ENCODE measurements around the gene ENTHD1.

ENTHD1 gene

DNA sequence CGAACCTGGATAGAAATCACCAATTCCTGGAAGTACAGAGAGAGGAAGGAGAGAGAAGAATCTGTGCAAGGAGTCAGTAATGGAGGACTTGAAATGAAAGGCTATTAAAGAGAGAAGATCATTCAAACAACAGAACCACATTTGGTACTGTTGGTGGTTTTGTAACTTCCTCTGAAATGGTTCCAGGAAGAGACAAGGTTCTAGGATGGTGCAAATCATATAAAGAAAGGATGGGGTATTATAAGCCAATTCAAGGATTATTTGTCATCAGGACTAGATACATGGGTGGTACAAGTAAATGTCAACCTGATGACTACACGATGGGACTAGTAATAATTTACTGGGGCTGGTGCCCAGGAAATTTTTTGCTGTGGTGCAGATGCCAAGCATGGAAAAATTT, 37.7 kb upstream of the ENTHD1 start:
- DNase-seq (ENCODE audit: low spot score in 2 of 2) (no peak), ATAC-seq (ENCODE audit: low read depth) (no peak)
- Mint-ChIP-seq H3K36me3 (no peaks in the 10 kb centered on the region), H3K4me3 (no peak overlapping the region), H3K27me3 (no peaks in the 10 kb centered on the region), H3K9me3 (no peaks in the 10 kb centered on the region), H3K4me1 (peaks cover 21% of the 10 kb centered on the region), H3K27ac (no peak overlapping the region)

DNA sequence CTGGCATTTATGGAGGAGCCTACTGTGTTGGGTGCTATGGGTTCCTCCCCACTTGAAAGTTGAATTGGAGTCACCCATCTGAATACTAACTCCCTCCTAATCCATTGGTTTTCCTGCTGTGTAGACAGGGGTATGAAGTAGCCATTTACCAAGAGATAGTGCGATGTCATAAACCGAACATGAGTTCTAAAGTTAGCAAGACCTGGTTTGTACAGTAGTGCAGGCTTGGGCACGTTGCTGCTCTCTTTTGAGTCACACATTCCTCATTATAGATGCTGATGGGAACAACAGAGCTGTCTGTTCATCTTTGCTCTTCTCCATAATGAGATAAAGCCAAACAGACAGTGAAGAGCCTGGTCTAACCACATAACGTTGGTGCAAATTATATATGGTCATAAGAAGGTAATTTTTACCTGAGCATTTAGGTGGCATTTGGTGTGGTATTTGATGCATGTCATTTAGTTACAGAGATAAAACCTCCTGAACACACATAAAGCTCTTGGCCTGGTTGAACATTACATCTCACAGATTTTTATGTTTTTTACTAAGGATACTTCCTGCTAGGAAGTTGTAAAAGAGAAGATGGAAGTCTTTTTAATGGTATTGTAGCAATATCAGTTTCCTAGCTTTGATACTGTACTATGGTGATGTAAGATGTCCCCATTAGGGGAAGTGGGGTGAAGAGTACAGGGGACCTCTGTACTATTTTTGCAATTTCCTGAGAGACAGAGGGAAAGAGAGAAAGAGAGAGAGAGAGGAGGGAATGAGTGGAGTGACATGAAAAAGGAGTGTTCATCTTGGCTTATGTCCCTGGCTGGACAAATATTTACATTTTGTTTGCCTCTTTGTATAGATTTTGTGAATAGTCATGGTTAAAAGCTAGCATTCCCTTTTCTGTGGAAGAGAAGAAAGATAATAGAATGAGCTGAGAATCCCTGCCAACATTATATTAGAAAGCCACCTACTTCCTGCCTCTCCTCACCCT, 35.3 kb upstream of the ENTHD1 start:
- ATAC-seq (ENCODE audit: low read depth) (no peak), DNase-seq (ENCODE audit: low spot score in 2 of 2) (no peak)
- H3K4me3 Mint-ChIP-seq, result no peak overlapping the region
- no peaks in the 10 kb centered on the region for H3K9me3 Mint-ChIP-seq
- no peaks in the 10 kb centered on the region for H3K27me3 Mint-ChIP-seq
- peaks cover 22% of the 10 kb centered on the region for H3K4me1 Mint-ChIP-seq
- H3K27ac Mint-ChIP-seq, result no peak overlapping the region
- peaks cover 4% of the 10 kb centered on the region for H3K36me3 Mint-ChIP-seq

DNA sequence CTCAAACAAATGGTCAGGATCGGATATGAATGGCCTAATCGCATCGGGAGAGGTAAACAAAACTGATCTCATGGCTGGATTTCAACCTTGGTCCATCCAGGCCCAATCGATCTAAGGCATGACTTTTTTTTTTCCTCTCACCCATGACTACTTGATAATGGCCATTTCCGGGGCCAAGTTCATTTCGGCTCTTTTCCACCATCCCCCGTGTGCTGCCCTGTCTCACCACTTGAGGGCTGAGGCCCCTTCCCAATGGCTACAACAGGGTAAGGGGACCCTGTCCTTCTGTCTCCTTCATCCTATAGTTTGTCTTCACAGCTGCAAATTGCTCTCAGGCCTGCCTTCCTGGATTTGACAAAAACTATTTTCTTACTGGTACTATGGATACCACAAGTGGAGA, 34.0 kb upstream of the ENTHD1 start:
- DNase-seq (ENCODE audit: low spot score in 2 of 2) (no peak), ATAC-seq (ENCODE audit: low read depth) (no peak)
- H3K27ac Mint-ChIP-seq, result no peak overlapping the region
- peaks cover 4% of the 10 kb centered on the region for H3K36me3 Mint-ChIP-seq
- no peaks in the 10 kb centered on the region for H3K9me3 Mint-ChIP-seq
- H3K27me3 Mint-ChIP-seq, result no peaks in the 10 kb centered on the region
- H3K4me1 Mint-ChIP-seq, result peaks cover 12% of the 10 kb centered on the region
- no peak overlapping the region for H3K4me3 Mint-ChIP-seq

DNA sequence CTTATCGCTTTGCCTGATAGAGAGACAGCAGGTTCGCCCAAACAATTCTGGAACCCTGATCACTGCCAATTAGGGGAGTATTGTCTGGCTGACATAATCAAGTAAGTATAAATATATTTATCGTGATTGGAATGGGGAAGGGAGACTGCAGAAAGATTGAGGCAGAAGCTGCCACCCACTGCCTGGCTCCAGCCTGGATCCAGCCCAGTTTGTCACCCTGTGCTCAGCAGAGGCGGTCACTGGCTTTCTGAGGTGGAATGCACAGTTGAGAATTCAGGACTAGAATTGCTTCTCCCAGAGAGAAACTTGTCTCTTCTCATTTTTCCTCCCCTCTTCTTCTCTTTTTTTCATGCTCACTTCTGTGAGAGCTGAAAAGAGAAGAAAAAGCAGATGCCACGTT, 33.2 kb upstream of the ENTHD1 start:
- ATAC-seq (ENCODE audit: low read depth), result no peak
- no peak for DNase-seq (ENCODE audit: low spot score in 2 of 2)
- Mint-ChIP-seq H3K27me3 (no peaks in the 10 kb centered on the region), H3K4me3 (no peak overlapping the region), H3K4me1 (peaks cover 15% of the 10 kb centered on the region), H3K27ac (no peak overlapping the region), H3K36me3 (peaks cover 10% of the 10 kb centered on the region), H3K9me3 (no peaks in the 10 kb centered on the region)

DNA sequence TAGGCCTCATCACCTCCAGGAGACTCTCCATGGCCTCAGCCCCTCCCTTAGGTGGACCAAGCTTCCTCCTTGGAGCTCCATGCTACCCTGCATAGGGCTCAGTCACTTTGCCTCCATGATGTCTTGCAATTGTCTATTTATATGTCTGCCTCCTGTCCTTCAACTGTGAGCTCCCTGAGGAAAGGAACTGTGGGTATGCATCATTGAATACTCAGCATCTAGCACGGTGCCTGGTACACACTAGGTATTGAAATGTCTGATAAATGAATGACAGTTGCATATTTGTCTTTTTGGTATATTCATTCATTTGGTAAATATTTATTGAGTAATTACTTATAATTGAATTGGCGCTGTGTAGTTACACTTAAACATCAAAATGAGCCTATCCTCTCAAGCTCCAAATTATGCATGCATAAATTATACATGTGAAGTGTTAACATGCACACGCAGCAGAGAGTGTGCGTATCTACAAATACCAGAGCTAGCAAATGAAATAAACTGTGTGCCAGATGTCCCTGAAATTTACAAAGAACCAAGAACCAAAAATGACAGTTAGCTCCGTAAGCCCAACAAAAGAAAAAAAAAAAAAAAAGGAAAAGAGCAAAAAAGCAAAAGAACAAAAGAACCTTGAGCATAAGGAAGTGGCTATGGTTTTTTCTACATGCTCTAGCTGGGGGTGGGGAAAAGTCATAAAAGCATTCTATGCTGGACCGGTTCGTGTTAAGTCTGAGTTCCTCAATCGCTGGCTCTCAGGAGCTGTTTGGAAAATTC, 32.5 kb upstream of the ENTHD1 start:
- H3K36me3 Mint-ChIP-seq, result peaks cover 10% of the 10 kb centered on the region
- no peak overlapping the region for H3K27ac Mint-ChIP-seq
- no peaks in the 10 kb centered on the region for H3K9me3 Mint-ChIP-seq
- H3K4me1 Mint-ChIP-seq, result peaks cover 15% of the 10 kb centered on the region
- H3K27me3 Mint-ChIP-seq, result no peaks in the 10 kb centered on the region
- DNase-seq (ENCODE audit: low spot score in 2 of 2) (no peak), ATAC-seq (ENCODE audit: low read depth) (no peak)
- no peak overlapping the region for H3K4me3 Mint-ChIP-seq

DNA sequence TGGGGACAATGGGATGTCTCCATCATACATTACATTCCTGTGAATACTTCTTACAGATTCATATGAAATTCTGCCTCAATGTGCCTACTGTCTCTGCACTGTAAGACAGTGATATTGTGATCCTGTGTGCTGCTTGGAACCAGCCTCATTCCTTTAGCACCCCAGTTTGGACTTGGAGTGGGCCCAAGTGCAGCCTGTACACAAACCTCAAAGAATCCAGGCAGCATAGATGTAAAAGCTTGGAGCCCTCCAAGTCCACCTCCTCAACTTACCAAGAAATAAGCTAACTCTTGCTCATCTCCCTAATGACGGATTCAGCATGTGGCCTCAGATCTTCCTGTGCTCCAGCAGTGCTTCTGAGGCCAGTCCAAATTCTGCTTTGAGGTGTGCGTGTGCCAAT, 31.7 kb upstream of the ENTHD1 start:
- H3K9me3 Mint-ChIP-seq, result no peaks in the 10 kb centered on the region
- peaks cover 10% of the 10 kb centered on the region for H3K36me3 Mint-ChIP-seq
- ATAC-seq (ENCODE audit: low read depth) (no peak), DNase-seq (ENCODE audit: low spot score in 2 of 2) (no peak)
- H3K4me1 Mint-ChIP-seq, result peaks cover 19% of the 10 kb centered on the region
- H3K27me3 Mint-ChIP-seq, result no peaks in the 10 kb centered on the region
- no peak overlapping the region for H3K27ac Mint-ChIP-seq
- H3K4me3 Mint-ChIP-seq, result no peak overlapping the region

DNA sequence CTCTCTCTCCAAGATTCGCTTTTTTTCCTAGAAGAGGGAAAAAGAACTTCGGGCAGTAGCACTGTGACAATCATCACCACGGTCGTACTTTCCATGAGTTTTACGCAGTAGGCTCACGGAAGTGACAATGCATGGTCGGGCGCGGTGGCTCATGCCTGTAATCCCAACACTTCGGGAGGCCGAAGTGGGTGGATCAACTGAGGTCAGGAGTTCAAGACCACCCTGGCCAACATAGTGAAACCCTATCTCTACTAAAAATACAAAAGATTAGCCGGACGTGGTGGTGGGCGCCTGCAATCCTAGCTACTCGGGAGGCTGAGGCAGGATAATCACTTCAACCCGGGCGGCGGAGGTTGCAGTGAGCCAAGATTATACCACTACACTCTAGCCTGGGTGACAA, 30.7 kb upstream of the ENTHD1 start:
- H3K4me3 Mint-ChIP-seq, result no peak overlapping the region
- H3K4me1 Mint-ChIP-seq, result peaks cover 19% of the 10 kb centered on the region
- ATAC-seq (ENCODE audit: low read depth) (no peak), DNase-seq (ENCODE audit: low spot score in 2 of 2) (no peak)
- no peaks in the 10 kb centered on the region for H3K27me3 Mint-ChIP-seq
- peaks cover 13% of the 10 kb centered on the region for H3K36me3 Mint-ChIP-seq
- H3K9me3 Mint-ChIP-seq, result no peaks in the 10 kb centered on the region
- no peak overlapping the region for H3K27ac Mint-ChIP-seq

DNA sequence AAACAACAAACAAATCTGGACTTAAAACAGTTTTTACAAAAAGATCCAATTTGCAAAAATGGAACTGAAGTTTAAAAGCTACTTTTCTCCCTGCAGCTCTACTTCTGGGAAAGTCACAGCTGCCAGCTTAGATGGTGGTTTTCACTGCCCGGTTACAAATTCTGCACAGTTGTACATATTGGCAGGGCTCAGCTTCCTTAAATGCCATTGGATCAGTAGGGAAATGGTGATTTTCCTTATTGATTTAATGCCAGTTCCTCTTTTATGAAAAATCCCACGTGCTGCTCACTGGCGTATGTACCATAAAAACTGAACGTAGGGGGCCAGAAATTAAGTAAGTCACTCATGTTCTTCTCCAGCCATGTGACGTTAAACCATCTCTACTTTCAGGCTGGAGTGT, 30.1 kb upstream of the ENTHD1 start:
- H3K4me3 Mint-ChIP-seq, result no peak overlapping the region

DNA sequence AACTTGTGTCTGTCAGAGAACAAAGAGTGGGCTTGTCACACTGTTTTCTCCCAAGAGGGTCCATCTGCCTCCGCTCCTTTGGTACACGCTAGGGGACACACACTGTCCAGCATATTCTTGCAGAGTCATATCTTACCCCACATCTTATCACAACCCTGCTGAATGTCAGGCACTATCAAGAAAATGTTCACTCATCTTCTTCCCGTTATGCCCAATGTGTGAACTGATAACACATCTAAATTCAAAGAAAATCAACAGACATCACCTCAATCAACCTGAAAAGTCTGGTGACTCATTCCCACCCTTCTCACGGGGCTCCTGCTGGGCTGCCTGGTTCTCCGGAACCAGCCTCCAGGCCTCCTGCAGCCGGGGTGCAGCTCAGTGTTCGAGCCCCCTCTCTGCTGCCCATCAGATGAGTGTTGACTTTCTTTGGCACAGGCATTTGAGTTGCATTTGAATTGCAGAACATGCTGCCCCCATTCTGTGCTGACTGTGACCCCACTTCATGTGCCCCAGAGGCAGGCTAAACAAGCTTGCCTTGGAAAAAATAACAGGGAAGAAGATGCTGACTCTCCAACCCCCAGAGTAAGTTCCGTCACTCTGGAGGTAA, 26.7 kb upstream of the ENTHD1 start:
- ATAC-seq (ENCODE audit: low read depth), result no peak
- peaks cover 13% of the 10 kb centered on the region for H3K4me1 Mint-ChIP-seq
- no peaks in the 10 kb centered on the region for H3K27me3 Mint-ChIP-seq
- no peak for DNase-seq (ENCODE audit: low spot score in 2 of 2)
- peak overlapping the region; percentile 40 for H3K27ac Mint-ChIP-seq
- peaks cover 11% of the 10 kb centered on the region for H3K36me3 Mint-ChIP-seq
- no peak overlapping the region for H3K4me3 Mint-ChIP-seq
- H3K9me3 Mint-ChIP-seq, result no peaks in the 10 kb centered on the region

More for the DNA sequence above, 30.1 kb upstream of the ENTHD1 start:
- peaks cover 13% of the 10 kb centered on the region for H3K36me3 Mint-ChIP-seq
- H3K27me3 Mint-ChIP-seq, result no peaks in the 10 kb centered on the region
- DNase-seq (ENCODE audit: low spot score in 2 of 2), result no peak
- ATAC-seq (ENCODE audit: low read depth), result no peak
- H3K4me1 Mint-ChIP-seq, result peaks cover 19% of the 10 kb centered on the region
- no peaks in the 10 kb centered on the region for H3K9me3 Mint-ChIP-seq
- H3K27ac Mint-ChIP-seq, result no peak overlapping the region

DNA sequence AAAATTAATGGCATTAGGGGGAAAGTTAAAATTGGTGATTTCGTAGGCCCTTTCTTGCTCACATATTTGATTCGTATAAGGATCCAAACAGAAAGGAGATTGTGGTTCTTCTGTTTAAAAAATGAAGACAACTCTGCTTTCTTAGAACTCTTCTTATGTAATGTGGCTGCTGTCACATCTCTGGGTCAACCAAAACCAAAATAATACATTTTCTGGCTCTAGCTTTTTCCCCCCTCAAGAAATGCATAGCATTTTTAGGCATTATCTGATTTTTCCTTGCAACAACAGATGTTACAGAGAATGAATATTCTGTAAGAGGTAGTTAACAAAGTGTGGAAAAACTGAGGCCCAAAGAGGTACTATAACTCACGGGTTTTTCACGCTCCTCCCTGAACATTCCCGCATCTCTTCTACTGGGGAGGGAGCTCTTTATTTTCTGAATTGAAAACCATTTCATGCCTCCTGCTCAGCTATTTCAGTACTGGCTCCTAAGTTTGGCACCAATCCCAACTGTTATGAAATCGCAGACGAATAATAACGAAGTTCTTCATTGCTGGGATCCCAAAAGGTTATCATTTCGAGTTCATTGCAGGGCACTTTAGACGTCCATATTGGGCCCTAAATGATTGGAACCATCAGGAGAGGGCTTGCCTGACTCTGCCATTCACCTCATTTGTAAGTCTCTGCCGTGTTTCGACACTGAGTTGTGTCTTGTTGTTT, 24.4 kb upstream of the ENTHD1 start:
- DNase-seq (ENCODE audit: low spot score in 2 of 2) (no peak), ATAC-seq (ENCODE audit: low read depth) (no peak)
- Mint-ChIP-seq H3K4me3 (no peak overlapping the region), H3K36me3 (peaks cover 12% of the 10 kb centered on the region), H3K9me3 (no peaks in the 10 kb centered on the region), H3K27ac (no peak overlapping the region), H3K27me3 (no peaks in the 10 kb centered on the region), H3K4me1 (peaks cover 10% of the 10 kb centered on the region)

DNA sequence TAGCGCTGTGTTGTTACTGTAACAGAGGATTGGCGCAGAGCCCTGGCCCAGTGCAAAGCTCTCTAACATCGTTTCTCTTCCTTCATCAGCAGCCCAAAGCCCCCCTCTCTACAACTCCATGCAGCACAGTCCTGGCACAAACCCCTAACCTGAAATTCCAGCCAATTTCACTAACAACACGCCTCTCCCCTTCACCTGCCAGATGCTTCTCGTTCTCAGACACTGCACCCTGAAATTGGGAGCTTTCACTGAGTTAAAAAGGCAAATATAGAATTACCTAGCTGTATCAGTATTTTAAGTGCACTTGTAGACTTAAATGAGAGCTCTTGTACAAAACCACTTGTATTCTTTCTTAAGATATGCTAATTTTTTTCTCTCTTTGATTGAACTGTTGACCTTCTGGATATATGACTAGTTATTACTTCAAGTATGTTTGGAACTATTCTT, 23.7 kb upstream of the ENTHD1 start:
- H3K4me1 Mint-ChIP-seq, result peaks cover 7% of the 10 kb centered on the region
- H3K4me3 Mint-ChIP-seq, result no peak overlapping the region
- no peak overlapping the region for H3K27ac Mint-ChIP-seq
- no peaks in the 10 kb centered on the region for H3K9me3 Mint-ChIP-seq
- no peak for DNase-seq (ENCODE audit: low spot score in 2 of 2)
- no peak for ATAC-seq (ENCODE audit: low read depth)
- no peaks in the 10 kb centered on the region for H3K27me3 Mint-ChIP-seq
- peaks cover 9% of the 10 kb centered on the region for H3K36me3 Mint-ChIP-seq

DNA sequence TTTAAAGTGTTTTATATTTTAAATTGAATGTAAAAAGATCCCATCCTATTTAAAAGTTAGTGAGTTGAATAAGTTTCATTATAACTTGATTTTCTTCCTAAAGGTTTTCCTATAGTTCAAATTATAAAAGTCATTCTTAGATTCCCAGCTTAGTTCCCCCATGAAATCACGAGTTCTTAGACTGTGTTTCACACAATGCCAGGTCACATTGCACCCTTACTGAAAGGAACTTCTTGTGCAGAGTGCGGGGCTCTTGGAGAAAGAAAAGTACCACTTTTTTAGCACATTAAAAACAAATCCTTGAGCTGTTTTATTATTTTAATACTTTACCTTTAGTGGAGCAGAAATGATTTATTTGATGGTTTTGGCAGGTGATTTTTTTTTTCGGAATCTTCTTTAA, 22.9 kb upstream of the ENTHD1 start:
- Mint-ChIP-seq H3K9me3 (no peaks in the 10 kb centered on the region), H3K4me3 (no peak overlapping the region), H3K27me3 (no peaks in the 10 kb centered on the region), H3K4me1 (peaks cover 7% of the 10 kb centered on the region), H3K27ac (no peak overlapping the region), H3K36me3 (peaks cover 6% of the 10 kb centered on the region)
- DNase-seq (ENCODE audit: low spot score in 2 of 2) (no peak), ATAC-seq (ENCODE audit: low read depth) (no peak)

DNA sequence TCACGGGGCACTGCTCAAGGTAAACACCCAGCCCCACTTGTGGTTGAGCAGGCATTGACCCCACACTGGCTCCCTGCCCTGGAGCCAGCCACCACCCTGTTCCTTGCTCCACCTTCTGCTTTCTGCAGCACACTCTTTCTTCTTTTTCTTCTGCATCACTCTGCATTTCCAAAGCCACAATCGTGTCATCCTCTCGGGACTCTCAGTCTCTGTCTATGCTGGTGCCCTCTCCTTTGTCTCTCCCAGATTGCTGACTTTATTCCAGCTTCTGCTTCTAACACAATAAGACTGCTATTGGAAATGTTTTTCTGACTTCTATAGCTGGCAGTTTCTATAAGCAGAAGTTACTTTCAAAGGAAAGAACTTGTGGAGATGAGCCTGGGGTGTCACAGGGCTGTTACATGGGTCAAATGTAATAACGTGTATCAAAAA, 21.8 kb upstream of the ENTHD1 start:
- ATAC-seq (ENCODE audit: low read depth) (no peak), DNase-seq (ENCODE audit: low spot score in 2 of 2) (no peak)
- H3K27me3 Mint-ChIP-seq, result no peaks in the 10 kb centered on the region
- H3K27ac Mint-ChIP-seq, result peak overlapping the region; percentile 8
- peaks cover 8% of the 10 kb centered on the region for H3K4me1 Mint-ChIP-seq
- no peaks in the 10 kb centered on the region for H3K9me3 Mint-ChIP-seq
- peaks cover 6% of the 10 kb centered on the region for H3K36me3 Mint-ChIP-seq
- H3K4me3 Mint-ChIP-seq, result peak overlapping the region; percentile 13
